Stimulated activated CD4-positive, alpha-beta T cell treated with anti-CD3 and anti-CD28 coated beads, Interleukin-12 subunit alpha, Interleukin-12 subunit beta, amount 100 ng/mL, for 48 hours (primary cell): ENCODE measurements around the gene HAGH.

Experiments used
- DNase-seq, 3 donors: peaks; one replicate each; pipeline ENCODE4 v3.0.0-alpha.2; 2020; ENCODE audit warnings: low read depth in 2 of 3, low spot score in 1 of 3

Gene HAGH

DNA sequence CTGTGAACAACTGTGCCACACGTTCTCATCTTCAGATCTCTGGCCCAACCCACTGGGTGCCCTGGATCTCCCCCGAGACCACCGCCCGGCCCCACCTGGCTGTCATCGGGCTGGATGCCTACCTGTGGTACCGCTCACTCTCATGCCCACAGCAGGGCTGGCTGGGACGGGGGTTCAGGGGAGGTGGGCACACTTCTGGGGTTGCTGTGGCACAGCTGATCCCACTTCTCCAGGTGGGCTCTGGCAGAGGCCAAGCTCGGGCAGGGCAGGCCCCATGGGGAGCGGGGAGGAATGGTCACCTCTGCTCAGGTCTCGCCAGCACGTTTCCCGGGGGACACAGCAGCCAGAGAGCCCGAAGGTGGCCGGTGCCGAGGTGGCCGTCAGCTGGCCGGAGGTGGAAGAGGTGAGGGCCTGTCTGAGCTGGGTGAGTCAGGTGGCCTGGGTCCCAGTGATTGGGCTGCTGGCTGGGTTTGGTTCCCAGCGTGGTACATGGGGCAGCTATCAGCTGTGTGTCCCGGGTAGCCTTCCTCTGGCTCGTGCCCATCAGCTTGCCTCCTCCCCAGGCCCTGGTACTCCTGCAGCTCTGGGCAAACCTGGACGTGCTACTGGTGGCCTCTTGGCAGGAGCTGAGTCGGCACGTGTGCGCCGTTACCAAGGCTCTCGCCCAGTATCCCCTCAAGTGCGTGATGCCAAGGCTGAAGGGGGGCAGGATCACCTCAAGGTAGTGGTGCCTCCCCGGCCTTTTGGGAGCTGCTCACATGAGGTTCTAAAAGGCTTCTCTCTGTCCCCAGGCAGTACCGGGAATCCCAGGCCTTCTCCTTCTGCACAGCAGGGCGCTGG is 51.4 kb downstream of the HAGH start:
- no peak for DNase-seq

DNA sequence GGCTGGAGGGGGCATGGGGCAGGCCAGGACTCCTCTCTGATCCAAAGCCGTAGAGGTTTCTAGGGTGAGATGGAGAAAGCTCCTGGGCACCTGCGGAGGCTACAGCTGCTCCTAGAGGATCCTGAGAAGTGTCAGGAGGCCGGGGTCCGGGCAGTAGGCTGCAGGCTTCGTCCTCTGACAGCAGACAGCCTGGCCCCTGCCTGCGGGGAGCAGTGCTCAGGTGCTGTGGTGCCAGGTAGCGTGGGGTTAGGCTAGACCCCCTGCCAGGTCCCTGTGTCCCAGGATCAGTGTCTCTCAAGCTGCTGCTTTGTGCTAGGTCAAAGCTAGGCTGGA is 52.2 kb downstream of the HAGH start:
- no peak for DNase-seq

DNA sequence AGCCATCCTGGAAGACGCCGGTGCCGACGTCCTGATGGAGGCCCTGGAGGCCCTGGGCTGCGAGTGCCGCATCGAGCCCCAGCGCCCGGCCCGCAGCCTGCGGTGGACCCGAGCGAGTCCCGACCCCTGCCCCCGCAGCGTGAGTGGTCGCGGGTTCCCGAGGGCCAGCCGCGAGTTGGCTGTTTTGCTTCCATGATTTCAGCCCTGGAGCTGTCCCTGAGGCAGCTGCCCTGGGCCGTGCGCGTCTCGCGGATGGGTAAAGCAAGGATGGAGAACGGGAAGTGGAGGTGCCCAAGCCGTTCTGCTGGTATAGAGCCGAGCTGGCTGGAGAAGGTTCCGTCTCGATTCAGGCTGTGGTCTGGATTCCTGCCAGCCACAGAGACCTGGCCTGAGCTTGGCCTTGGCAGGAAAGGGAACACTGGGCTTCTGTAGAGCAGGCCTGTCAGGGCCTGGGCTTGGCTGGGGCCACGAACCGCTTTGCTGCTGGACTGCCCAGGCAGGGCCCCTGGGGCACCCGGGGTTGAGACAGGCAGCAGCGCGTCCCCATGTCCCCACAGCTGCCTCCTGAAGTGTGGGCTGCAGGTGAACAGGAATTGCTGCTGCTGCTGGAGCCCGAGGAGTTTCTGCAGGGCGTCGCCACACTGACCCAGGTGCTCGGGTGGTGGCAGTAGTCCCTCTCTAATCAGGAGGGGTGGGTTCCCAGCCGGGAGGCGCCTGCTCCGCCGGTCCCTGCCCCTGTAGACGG is 52.8 kb downstream of the HAGH start:
- DNase-seq, result peak in 2 of 3 donors; percentile 8 to 16

DNA sequence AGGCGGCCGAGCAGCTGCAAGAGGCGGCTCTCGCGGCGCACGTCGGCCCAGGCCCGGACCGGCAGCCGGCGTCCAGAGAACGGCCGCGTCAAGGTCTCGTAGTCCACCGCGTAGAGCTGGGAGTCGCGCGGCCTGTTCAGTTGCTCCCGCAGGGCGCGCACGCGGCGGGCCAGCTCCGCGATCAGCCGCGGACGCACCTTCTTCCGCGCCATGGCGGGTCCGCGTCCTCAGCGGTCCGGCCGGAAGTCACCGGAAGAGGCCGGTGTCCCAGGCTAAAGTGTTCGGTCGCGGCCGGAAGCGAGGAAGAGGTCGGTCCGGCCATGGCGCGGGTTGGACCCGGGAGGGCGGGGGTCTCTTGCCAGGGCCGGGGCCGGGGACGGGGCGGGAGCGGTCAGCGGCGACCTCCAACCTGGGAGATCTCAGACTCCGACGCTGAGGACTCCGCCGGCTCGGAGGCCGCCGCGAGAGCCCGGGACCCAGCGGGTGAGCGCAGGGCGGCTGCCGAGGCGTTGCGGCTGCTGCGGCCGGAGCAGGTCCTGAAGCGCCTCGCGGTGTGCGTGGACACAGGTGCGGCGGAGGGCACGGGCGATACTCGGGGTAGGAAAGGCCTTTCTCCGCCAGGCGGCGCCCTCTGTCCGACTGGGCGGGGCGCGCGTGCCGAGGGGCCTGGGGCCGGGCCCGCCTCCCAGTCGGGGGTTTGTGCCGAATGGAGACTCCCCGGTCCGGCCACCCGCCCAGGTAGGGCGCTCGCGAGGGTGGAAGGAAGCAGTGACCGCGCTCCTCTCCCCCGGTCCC is 53.5 kb downstream of the HAGH start, which contains the start of gene MRPS34:
MRPS34 (minus strand) TSS at position 227 of the 795 bp plus-strand sequence; CDS start at position 212, 15 bp downstream.
- peak; percentile 65 to 75 (median 72) for DNase-seq

DNA sequence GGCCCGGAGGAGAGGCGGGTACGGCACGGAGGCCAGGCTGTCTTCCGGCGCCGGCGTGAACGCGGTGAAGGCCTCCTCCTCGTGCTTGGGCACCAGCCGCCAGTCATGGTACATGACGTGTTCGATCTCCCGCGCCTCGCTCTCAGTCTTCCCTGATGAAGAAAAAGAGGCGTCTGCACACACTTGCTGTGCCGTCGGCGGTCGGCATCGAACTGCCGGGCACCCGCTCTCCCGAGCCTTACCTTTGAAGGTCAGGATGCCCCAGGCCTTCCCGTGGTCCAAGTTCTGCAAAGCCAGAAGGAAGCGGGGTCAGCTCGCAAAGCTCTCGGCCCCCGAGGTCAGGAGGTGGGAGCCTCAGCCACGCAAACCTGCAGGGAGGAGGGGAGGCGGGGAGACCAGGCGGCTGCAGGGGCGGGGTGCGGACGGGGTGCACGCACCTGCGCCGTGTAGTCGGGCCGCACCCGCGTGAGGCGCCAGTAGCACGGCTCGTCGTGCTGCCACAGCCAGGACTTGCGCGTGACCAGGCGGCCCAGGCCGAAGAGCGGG is 54.2 kb downstream of the HAGH start, which contains the start of gene EME2:
EME2 (plus strand) TSS at position 449 of the 546 bp plus-strand sequence. CDS start 418 bp downstream, outside the sequence.
- DNase-seq, result peak; percentile 40 to 47 (median 41)

DNA sequence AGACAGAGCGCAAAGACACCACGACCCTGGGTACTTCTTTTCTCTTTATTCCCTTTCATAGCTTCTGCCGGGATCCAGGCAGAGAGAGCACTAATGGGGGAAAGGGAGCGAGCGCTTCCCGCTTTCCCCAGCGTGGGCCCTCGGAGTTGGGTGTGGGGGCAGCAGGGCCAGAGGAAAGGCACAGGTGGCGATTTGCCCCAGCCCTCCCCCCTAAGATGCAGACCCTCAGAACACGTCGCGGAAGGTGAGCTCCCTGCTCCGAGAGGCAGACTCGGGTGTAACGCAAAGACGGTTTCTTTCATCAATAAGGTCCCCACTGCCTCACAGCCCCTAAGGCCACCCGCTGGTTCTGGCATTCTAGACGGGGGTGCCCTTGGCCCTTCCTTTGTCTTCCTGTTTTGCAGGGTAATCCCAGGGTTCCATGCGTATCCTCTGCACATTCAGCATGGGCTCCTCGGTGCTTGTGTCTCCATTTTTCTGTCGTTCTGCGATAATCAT is 54.7 kb downstream of the HAGH start:
- no peak for DNase-seq

DNA sequence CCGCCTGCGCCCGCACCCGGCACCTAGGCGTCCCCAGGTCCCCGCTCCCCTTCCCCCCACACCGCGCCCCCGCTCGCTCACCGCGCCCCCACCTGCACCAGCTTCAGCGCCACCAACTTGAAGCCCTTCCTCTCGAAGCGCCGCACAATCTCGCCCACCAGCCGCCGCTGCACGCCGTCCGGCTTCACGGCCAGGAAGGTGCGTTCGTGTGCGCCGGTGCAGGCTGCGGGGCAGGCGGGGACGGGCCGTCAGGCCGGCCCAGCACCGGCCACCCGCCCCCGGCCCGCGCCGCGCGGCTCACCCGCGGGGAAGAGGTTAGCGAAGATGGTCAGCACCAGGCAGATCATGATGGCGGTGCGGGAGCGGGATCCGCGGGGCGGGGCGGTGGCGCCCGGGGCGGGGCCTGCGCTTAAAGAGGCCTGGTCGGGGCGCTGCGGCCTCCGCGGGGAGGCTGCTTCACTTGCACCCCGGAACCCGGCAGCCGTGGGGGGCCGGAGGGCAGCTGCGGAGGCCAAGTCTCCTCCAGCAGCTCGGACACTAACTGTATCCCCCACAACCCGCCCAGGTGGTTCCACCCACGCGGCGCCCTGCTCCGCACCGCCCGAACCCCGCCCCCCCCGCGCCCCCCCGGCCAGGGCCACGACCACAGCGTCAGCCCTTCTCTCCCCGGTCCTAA is 55.3 kb downstream of the HAGH start, which contains the start of gene NME3:
NME3 (minus strand) TSS at position 356 of the 676 bp plus-strand sequence; CDS start at position 347, 9 bp downstream.
- peak; percentile 54 to 79 (median 77) for DNase-seq

DNA sequence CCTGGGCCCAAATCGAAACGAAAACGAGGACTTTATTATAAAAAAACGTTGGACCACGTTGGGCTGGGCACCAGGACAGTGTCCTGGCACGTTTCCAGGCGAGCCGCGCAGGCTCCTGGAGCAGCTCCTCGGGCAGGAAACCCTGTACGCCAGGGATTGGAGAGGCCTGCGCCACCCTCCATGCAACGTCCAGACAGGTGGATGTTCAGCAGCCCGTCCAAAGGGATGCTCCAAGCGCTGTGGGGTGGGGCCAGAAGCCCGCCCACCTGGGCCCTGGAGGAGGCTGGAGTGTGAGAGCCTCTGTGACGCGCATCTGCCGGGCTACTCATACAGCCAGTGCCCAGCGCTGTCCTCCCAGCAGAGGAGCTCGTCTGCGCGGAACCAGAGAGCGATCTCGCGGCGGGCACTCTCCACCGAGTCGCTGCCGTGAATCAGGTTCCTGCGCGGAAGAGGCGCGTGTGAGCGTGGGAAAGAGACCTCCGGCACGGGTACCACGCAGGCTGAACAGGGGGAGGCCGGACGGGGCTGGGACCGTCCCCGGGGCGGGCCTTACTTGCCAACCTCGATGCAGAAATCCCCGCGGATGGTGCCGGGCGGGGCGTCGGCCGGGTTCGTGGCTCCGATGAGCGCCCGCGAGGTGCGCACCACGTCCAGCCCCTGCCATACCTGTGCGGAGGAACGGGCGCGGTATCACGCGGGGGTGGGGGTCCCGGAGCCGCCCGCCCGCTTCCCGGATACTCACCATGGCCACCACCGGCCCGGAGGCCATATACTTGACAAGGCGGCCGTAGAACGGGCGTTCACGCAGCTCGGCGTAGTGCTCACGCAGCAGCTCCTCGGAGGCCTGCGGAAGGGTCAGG is 56.1 kb downstream of the HAGH start:
- peak in 2 of 3 donors; percentile 39 to 51 for DNase-seq

DNA sequence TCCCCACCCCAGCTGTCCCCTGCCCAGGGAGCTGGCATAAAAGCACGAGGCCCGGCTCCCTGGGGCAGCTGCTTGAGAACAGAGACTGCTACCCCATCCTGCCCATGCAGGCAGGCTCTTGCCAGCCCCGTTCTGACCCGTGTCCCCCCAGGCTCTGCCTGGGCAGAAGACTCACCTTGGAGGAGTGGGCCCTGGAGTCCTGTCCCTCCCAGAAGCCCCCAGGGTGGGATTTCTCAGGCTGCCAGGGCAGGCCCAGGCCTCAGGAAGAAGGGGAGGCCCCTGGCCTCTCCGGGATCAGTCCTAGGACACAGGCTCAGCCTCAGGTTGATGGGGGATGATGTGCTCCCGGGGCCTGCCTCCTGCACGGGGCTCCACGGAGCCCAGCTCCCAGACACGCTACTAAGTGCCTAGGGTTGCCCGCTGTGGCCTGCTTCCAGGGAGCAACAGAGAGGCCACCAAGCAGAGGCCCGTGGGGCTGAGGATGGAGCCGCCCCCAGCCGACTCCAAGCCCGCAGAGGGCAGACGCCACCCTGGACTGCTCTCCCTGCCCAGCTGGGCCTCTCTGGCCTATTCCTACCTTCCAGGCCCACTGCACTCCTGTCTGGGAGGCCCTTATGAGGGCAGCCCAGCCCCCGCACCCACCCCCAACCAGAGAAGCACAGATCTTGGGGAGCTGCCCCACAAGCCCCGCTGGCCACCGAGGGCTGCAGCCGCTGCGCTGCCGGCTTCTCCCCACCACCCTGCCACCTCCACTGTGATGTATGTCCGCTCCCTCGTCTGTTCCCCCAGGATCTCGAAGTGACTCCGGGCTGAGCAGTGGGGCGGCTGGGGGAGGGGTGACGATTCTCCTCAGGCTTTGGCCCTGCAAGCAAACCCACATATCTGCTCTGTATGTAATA is 57.0 kb downstream of the HAGH start:
- no peak for DNase-seq

DNA sequence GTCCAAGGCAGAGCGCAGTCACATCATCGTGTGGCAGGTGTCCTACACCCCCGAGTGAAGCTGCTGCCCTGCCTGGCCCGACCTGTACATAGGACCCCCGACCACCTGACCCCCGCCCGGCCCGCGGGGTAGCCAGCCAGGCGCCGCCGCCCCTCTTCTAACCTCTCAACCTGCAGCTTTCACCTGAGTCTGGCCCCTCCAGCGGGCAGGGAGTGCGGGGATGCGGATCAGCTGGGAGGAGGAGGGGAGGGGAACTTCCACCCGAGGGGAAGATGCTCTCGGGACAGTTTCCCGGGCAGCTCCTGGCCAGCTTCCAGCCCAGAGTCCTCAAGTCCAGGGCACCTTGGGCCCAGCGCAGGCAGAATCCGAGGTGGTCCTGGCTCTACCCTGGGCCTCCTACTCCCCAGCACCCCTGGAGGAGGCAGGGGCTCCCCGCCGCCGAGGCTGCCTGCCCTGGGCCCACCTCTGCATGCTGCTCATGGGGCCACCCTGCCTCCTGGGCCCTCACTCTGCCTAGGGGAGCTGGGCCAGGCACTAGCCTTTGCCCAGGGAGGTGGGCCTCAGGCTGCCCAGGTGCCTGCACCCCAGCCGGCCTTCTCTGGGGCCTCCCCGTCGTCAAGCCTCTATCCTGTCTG is 57.7 kb downstream of the HAGH start:
- no peak for DNase-seq

DNA sequence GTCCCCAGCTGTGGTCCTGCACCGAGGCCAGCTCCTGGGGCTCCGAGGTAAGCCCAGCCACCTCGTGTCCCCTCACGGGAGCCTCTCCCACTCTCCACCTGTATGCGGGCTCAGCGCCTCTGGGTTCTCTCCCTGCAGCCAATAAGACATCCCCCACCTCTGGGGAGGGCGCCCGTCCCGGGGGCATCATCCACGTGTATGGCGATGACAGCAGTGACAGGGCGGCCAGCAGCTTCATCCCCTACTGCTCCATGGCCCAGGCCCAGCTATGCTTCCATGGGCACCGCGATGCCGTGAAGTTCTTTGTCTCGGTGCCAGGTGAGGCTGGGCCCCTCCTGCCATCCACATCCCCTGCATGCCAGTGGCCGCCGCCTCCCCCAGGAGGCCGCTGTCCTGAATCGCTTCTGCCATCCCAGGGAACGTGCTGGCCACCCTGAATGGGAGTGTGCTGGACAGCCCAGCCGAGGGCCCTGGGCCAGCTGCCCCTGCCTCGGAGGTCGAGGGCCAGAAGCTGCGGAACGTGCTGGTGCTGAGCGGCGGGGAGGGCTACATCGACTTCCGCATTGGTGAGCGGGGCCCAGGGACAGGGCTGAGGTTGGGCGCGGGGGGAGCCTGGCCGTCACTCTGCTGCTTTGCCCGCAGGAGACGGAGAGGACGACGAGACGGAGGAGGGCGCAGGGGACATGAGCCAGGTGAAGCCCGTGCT is 58.4 kb downstream of the HAGH start:
- DNase-seq, result no peak

DNA sequence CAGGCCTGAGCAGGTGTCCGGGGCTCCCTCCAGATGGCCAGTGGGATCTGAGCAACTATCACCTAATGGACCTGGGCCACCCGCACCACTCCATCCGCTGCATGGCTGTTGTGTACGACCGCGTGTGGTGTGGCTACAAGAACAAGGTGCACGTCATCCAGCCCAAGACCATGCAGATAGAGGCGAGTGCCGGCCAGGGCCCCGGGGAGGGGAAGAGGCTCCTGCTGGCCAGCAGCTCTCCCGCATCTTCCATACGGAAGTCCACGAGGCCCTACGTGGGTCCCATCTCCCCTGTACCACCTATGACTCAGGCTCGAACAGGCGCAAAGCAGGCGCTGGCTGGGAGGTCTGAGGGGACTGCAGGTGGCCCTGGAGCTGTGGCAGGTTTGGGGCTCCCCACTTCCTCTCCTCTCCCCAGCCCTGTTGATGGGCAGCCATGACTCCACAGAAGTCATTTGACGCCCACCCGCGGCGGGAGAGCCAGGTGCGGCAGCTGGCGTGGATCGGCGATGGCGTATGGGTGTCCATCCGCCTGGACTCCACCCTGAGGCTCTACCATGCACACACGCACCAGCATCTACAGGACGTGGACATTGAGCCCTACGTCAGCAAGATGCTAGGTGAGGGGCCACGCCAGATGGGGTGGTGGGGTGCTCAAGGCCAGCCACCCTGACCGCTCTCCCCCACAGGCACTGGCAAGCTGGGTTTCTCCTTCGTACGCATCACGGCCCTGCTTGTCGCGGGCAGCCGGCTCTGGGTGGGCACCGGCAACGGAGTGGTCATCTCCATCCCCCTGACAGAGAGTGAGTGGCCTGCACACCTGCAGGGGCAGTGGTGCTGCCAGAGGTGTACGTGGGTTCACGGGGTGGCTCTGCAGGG is 59.3 kb downstream of the HAGH start:
- DNase-seq, result no peak

DNA sequence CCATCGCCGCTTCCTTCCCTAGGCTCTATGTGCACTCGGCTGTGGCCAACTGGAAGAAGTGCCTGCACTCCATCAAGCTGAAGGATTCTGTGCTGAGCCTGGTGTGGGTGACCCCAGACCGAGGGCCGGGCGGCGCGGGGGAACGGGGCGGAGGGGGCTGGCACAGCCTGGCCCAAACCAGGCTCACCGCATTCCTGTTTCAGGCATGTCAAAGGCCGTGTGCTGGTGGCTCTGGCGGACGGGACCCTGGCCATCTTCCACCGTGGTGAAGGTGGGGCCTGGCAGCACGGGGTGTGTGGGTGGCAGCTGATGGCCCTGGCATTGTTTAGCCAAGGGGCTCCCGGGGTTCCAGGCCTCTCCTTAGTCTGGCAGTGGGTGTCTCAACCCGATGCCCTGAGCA is 59.9 kb downstream of the HAGH start:
- DNase-seq, result no peak

DNA sequence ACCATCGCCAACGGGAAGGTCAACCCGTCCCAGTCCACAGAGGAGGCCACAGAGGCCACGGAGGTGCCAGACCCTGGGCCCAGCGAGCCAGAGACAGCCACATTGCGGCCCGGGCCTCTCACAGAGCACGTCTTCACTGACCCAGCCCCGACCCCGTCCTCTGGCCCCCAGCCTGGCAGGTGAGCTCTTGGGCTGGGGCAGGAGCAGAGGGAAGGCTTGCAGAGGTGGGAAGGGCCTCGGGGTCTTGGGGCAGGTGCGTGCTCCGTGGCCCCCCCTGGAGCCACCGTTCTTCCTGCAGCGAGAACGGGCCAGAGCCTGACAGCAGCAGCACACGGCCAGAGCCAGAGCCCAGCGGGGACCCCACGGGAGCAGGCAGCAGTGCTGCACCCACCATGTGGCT is 60.4 kb downstream of the HAGH start:
- no peak for DNase-seq

DNA sequence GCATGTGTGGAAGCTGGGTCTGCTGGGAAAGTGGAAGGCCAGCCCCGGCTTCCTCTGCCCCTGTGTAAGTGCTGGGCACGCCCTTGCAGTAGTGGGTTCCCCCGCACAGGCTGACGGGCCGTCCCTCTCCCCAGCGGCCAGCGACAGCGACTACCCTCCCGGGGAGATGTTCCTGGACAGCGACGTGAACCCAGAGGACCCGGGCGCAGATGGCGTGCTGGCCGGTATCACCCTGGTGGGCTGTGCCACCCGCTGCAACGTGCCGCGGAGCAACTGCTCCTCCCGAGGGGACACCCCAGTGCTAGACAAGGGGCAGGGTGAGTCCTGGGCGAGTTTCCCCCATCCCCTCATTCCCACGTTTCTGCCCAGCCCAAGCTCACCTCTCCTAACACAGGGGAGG is 60.8 kb downstream of the HAGH start:
- DNase-seq, result no peak

DNA sequence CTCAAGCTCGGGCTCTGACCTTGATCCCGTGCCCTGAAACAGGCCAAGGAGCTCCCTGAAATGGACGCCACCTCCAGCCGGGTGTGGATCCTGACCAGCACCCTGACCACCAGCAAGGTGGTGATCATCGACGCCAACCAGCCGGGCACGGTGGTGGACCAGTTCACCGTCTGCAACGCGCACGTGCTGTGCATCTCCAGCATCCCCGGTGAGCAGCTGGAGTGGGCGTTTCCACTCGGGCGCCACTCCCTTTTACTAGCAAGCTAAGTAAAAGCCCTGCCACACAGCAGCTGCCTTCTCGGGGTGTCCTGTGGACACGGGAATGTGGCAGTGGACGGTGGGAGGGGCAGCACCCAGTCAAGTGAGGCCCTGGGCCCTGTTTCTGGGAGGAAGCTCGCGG is 61.7 kb downstream of the HAGH start:
- no peak for DNase-seq
